HG03045 (cell line): ENCODE results near the gene SPOCD1.

ENCODE experiments used
- ATAC-seq: cut with Tn5 transposase; IDR thresholded peaks from one replicate; pipeline ENCODE4 v1.9.1; 2021; ENCODE audit warnings: mild to moderate bottlenecking, moderate library complexity; ENCODE audit not compliant: unreplicated experiment

The SPOCD1 gene

GRCh38 chr1:31788825-31789256 lies 27.0 kb downstream of the SPOCD1 start:
- peak; percentile 14 for ATAC-seq

GRCh38 chr1:31788138-31788824 lies 27.5 kb downstream of the SPOCD1 start:
- peak; percentile 76 for ATAC-seq

- no peak for ATAC-seq
Measured at GRCh38 chr1:31787786-31788137, 28.1 kb downstream of the SPOCD1 start.

- ATAC-seq: no peak
Measured at GRCh38 chr1:31787261-31787660, 28.6 kb downstream of the SPOCD1 start.

GRCh38 chr1:31786366-31787060 lies 29.3 kb downstream of the SPOCD1 start:
- ATAC-seq: no peak

GRCh38 chr1:31785947-31786290 lies 29.9 kb downstream of the SPOCD1 start:
- ATAC-seq: no peak

GRCh38 chr1:31785020-31785946 lies 30.5 kb downstream of the SPOCD1 start:
- no peak for ATAC-seq

- ATAC-seq: no peak
Measured at GRCh38 chr1:31784356-31785019, 31.3 kb downstream of the SPOCD1 start.

GRCh38 chr1:31783846-31784245 lies 32.0 kb downstream of the SPOCD1 start:
- no peak for ATAC-seq

GRCh38 chr1:31782421-31783410 lies 33.1 kb downstream of the SPOCD1 start:
- no peak for ATAC-seq

- no peak for ATAC-seq
Measured at GRCh38 chr1:31781756-31782371, 34.0 kb downstream of the SPOCD1 start.

- no peak for ATAC-seq
Measured at GRCh38 chr1:31781138-31781755, 34.6 kb downstream of the SPOCD1 start.

- ATAC-seq: no peak
Measured at GRCh38 chr1:31780632-31781031, 35.2 kb downstream of the SPOCD1 start.

- no peak for ATAC-seq
Measured at GRCh38 chr1:31779687-31780086, 36.1 kb downstream of the SPOCD1 start.

- ATAC-seq: no peak
Measured at GRCh38 chr1:31778763-31779488, 36.9 kb downstream of the SPOCD1 start.

GRCh38 chr1:31776516-31776915 lies 39.3 kb downstream of the SPOCD1 start:
- ATAC-seq: no peak

- no peak for ATAC-seq
Measured at GRCh38 chr1:31776032-31776431, 39.8 kb downstream of the SPOCD1 start.

GRCh38 chr1:31775210-31775999 lies 40.4 kb downstream of the SPOCD1 start:
- ATAC-seq: no peak
